HuH-7 (cell line): ENCODE results near the gene HEATR9.
A peak's percentile ranks its signal among the peaks of the same experiment; 100 is the strongest.

Experiments
- DNase-seq: peaks from one replicate; pipeline ENCODE4 v3.0.0; 2011; ENCODE audit warnings: low spot score

HEATR9 gene

GRCh38 chr17:35866341-35866950, 2.2 kb downstream of the HEATR9 start:
- DNase-seq, result peak; percentile 31

DNA sequence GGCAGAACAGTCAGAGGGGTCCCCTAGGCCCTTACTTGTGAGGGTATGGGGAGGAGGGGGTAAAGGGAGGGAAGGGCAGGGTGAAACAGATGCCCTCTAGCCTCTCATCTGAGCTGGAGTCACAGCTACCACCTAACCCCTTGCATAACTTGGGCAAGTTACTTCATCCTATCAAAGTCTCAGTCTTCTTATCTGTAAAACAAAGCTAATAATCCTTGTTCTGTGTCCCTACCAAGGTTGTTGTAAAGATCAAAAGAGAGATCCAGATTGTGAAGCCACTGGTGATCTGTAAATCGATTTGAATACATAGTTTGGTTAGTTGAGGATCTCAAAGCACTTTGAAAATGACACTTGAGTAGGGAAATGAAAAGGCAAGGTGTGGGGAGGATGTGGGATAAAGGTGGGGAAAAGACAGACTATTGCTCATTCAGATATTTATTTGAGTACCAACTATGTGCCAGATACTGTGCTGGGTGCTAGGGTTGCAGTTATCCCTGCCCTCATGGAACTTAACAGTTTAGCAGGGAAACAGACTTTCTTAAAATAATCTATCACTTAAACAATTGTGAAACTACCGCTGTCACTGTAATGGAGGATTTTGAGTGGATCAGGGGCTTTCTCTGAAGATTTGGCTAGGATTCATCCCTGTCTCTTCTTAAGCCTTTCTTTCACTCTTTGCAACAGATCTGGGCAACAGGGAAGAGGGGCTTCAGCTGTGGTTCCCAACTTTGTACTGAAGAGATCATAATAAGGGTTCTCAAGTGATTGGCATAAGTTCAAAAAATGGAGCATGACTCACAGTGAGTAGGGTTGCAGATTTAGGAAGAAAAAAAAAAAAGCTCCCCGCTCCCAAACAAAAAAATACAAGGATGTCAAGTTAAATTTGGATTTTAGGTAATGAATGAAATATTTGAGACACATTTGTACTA, 3.0 kb downstream of the HEATR9 start:
- no peak for DNase-seq

DNA sequence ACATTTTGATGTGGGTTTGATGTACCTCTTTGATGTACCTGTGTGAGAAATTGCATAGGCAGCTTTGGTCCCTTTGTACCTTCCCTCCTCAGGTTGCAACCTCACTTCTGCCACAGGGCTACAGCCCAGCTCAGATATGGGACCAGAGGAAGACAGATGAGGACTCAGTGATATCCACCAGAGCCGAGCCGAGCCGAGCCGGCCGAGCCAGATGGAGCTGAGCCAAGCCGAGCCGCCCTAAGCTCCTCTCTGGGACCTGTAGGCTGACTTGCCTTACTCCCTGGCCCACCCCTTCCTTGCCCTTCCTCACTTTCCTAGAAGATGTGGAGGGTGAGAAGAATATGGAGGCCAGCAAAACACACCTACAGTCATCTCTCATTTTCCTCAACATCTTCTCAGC, 3.8 kb downstream of the HEATR9 start:
- no peak for DNase-seq

GRCh38 chr17:35856603-35857002, 12.1 kb downstream of the HEATR9 start:
- DNase-seq, result no peak

GRCh38 chr17:35855965-35856364, 12.7 kb downstream of the HEATR9 start:
- DNase-seq, result no peak

DNA sequence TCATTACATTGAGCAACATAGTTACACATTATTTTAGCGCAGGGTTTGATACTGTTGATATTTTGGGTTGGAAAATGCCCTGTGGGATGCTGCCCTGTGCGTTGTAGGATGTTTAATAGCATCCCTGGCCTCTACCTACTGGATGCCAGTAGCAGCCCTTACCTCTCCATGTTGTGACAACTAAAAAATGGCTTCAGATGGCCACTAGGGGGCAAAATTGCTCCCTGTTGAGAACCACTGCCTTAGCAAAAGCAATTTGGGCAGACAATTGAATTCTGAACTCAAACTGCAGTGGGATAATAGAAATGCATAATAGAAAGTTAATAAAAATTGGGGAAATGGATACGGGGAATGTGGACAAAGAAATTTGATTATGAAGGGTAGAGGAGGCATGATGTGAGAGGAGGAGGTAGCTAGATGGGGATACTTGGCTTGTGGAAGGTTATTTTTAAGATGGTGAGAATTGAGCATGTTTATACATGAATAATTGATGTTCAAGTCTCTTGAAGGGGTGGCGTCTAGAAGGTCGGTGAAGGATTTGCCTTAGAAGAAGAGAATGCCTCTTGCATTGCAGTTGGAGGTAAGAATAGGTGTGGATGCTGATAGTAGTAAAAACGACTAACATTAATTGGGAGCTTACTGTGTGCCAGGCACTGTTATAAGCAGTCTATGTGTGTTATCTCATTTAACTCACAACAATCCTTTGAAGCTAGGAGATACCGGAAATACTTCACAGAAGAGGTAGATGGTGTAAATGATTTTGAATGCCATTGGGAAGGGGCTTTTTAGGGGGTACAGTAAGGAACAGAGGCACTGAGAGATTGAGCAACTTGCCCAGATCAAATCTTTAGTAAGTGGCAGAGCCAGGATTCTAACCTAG, 19.0 kb downstream of the HEATR9 start:
- peak; percentile 48 for DNase-seq

DNA sequence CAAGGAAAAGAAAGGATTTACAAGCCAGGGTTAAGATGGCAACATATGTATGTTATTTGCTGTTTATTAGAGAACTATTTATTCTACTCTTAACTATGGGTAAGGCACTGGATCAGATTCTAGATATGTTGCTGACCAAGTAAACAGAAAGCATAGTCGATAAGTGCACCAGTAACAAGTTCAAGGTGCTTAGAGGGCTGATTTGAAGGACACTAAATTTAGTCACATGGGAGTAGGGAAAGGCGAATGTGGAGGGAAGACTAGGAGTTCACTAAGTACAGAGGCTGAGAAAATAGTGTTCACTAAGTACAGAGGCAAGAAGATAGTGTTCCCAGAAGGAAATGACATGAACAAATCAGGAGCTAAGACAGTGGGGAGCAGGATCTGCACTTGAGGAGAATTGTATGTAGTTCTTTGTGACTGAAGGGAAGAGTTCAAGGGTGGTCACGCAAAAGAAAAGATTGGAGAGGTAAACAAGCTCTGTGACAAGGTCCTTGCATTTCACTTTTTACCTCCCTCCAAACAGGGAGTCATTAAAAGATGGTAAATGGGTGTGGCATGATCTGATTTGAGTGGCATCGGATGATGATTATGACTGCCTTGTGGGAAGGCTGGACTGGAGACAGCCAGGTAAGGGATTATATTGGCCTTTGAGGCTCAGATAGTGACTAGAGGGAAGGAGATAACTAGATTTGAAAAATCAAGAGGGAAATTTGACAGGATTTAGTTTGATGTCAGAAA, 20.9 kb downstream of the HEATR9 start:
- no peak for DNase-seq

DNA sequence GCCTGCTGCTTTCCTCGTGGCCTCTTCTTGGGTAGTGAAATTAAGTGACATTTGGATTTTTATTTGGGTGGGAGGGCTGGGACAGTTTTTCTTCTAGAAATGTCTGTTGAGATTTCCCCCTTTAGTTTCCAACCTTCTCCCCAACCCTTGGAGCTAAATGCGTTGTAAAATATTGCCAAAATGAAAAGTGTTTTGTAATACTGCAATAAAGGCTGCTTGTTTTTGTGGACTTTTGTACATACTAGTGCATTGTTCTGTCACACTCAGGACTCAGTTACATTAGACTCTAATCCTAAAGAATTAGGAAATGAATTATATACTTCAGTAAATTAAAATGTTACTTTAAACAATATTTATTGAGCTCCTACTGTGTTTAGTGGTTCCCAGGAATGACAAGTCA, 21.7 kb downstream of the HEATR9 start:
- DNase-seq, result no peak

DNA sequence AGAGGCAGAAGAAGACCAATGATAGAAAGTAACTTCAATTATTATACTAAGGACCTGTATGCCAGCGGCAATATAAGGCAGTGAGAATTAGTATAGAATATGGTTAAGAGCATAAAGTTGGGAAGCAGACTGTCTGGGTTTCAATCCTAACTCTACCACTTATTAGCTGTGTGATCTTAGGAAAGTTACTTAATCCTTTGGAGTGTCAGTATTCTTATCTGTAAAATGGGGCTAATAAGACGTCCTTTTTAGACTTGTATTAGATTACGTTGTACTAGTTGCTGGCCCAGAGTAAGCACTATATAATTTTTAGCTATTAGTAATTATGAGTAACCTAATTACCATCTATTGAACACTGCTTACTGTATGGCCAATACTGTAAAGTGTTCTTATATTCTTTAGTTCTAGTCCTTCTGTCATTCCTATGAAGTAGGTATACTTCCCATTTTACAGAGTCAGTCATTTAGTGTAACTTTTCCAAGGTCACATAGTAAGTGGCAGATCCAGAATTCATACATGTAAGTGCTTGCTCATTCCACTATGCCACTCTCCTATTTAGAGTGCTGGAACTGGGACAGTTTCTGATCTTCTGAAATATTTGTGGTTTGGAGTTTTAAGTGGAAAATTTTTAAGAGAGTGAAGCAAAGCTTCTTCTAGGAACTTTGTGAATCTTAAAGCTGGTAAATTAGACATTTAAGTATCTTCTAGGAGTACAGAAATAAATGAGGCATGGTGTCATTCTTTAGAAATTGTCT, 22.5 kb downstream of the HEATR9 start:
- DNase-seq, result no peak

GRCh38 chr17:35844547-35844946, 24.1 kb downstream of the HEATR9 start:
- no peak for DNase-seq

DNA sequence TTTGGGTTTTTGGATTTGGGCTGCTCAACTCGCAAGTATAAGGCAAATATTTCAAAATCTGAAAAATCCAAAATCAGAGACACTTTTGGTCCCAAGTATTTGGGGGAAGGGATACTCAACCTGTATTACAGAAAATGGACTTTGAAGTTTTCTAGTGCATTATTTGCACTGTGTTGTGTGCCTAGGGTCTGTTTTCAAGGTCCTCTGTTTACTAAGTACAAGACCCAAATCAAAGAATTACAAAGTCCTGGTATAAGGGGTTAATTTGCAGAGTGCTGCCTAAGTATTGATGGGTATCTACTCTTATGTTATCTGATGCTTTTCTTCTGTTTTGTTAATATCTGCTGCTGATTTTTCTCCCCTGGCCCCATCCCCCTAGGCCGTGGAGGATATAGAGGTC, 25.0 kb downstream of the HEATR9 start:
- DNase-seq, result no peak

DNA sequence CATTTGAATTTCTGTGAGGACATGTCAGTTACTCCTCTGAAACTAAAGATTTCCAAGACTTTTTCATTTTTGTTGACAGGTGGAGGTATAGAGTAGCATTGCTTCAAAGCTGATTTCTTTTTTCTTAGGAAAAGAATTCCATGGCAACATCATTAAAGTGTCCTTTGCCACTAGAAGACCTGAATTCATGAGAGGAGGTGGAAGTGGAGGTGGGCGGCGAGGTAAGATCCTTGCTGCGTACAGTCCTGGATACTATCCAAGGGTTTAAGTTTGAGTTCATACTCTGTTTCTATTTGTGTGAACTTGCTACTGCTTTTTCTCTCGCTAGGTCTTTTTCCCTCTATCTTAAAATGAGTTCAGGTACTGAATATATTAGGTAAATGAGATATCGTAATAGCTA, 26.5 kb downstream of the HEATR9 start:
- no peak for DNase-seq

DNA sequence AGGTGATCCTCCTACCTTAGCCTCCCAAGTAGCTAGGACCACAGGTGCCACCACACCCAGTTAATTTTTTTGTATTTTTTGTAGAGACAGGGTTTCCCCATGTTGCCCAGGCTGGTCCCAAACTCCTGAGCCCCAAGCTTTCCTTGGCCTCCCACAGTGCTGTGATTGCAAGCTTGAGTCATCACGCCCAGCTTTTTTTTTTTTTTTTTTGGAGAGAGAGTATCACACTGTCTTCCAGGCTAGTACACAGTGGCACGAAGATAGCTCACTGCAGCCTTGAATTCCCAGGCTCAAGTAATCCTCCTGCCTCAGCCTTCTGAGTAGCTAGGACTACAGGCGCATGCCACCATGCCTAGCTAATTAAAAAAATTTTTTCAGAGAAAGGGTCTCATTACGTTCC, 27.2 kb downstream of the HEATR9 start:
- DNase-seq, result no peak

DNA sequence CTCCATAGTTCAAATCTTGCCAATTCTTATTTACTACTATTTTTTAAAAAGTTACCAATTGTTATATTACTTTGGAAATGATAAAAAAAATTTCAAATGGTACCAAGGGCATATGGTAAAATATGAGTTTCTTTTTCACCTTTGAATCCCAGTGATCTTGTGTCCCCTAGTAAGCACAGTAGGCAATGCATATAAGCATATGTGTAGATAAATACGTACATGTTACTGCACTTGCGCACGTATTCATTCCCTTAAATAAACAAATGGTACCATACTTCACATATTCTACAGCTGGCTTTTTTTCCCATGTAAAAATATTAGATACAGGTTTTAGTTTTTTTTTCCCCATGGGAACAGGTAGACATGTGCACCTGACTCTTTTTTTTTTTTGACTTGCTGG, 27.6 kb downstream of the HEATR9 start:
- DNase-seq, result no peak

DNA sequence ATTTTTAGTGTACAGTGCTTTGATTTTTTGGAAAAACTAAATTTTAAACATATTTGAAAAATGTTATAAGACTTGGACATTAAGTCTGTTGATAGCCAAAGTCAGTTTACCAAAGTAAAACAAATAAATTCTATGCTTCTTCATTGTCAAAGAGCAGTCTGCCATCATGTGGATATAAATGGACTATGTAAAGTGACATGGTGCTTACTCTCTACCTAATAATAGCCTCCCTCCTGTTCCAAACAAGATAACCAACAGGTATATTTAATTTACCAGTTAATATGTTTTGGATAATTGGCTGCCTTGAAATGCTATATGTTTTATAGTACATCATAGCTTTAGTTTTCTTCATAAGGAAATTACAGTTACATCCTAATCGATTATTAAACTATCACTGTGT, 43.5 kb downstream of the HEATR9 start:
- no peak for DNase-seq

GRCh38 chr17:35821308-35821707, 47.4 kb downstream of the HEATR9 start:
- DNase-seq, result no peak

- no peak for DNase-seq
Measured at GRCh38 chr17:35819455-35819854, 49.2 kb downstream of the HEATR9 start.

- DNase-seq, result no peak
Measured at GRCh38 chr17:35817196-35817595, 51.5 kb downstream of the HEATR9 start.

GRCh38 chr17:35816723-35817122, 52.0 kb downstream of the HEATR9 start:
- no peak for DNase-seq

GRCh38 chr17:35812456-35812855, 56.2 kb downstream of the HEATR9 start:
- no peak for DNase-seq

DNA sequence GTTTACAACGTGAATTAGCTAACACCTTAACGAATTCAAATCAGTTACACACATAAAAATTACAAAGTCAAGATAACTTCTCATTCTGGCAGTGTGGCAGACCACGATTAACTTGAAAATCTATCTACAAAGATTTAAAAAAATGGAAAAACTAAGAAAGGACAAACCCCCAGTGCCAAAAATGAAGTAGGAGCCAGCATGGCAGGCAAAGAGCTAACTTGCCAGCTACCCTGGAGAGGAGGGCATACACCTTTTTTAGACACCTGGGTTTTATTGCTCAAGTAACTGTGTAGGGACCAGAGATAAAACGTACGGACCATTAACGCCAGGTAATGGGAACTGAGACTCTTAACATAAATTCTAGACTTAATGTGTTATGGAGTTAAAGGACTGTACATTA, 56.9 kb downstream of the HEATR9 start:
- DNase-seq, result no peak
